A549 (cell line): ENCODE results near the gene SPATA25. TPM values are rescaled to one million over a fixed set of nuclear protein-coding genes. Genes with fewer than 3 reads are reported as not detected.

ENCODE experiments used
- ATAC-seq, 2 experiments: fragments of 200-7000 bp in 1 of 2; fragments of >200 bp in 1 of 2; cut with Nextera tagmentation in 1 of 2; cut with Tn5 transposase in 1 of 2; 3 replicates each; pipeline versions ENCODE4 v1.8.0 to v1.9.1; 2018 to 2020; ENCODE audit warnings: mild to moderate bottlenecking in 1 of 2, moderate library complexity in 1 of 2
- CTCF ChIA-PET: fragments of 300-600 bp; sonication (Branson Sonifier 250); formaldehyde crosslinking; extraction: SDS; loops from one replicate; lab custom pipeline; 2021; ENCODE audit warnings: antibody characterized with exemption, inconsistent platforms; lab: Yijun Ruan, JAX
- POLR2A ChIA-PET: fragments of 350-600 bp; formaldehyde crosslinking; extraction: SDS; loops from one replicate; lab custom pipeline; 2021; ENCODE audit warnings: antibody characterized with exemption, inconsistent platforms; lab: Yijun Ruan, JAX
- DNase-seq, 2 experiments: peaks; one replicate each; pipeline versions ENCODE4 v3.0.0 to v3.0.0-alpha.2; 2011 to 2016; ENCODE audit warnings: low read depth in 1 of 2, low spot score in 1 of 2
- FAIRE-seq: peaks from 2 replicates; lab custom pipeline; 2011; peaks lifted over from hg19 to GRCh38; lab: Jason Lieb, UNC
- H3K27ac ChIP-seq, 2 experiments: fragments of >200 bp; sonication (Bioruptor Twin); formaldehyde crosslinking; 3 replicates each; pipeline ENCODE4 v1.5.1; 2016 to 2017
- H3K4me1 ChIP-seq: fragments of >200 bp; sonication (Bioruptor Twin); formaldehyde crosslinking; 3 replicates; pipeline ENCODE4 v1.6.1; 2016
- H3K4me2 ChIP-seq: fragments of >200 bp; sonication (Bioruptor Twin); formaldehyde crosslinking; 3 replicates; pipeline ENCODE4 v1.6.1; 2016
- H3K4me3 ChIP-seq: fragments of >200 bp; sonication (Bioruptor Twin); formaldehyde crosslinking; 3 replicates; pipeline ENCODE4 v1.5.1; 2016
- H3K9me3 ChIP-seq: fragments of >200 bp; sonication (Bioruptor Twin); formaldehyde crosslinking; 3 replicates; pipeline ENCODE4 v1.6.1; 2016
- BHLHE40 ChIP-seq: IDR thresholded peaks from 2 replicates; pipeline ENCODE4 v1.6.1; 2012; ENCODE audit warnings: low read depth, low read length, inconsistent platforms
- CBX2 ChIP-seq: fragments of 200-600 bp; sonication (generic); IDR thresholded peaks from 2 replicates; pipeline ENCODE4 v1.6.1; 2016; ENCODE audit warnings: low read depth, mild to moderate bottlenecking, borderline replicate concordance
- CHD4 ChIP-seq: fragments of 200-600 bp; sonication (generic); IDR thresholded peaks from 2 replicates; pipeline ENCODE4 v1.6.1; 2016; ENCODE audit warnings: antibody characterized with exemption, mild to moderate bottlenecking, borderline replicate concordance
- EHMT2 ChIP-seq: fragments of 200-600 bp; sonication (generic); IDR thresholded peaks from 2 replicates; pipeline ENCODE4 v1.6.1; 2016; ENCODE audit warnings: antibody characterized with exemption, low read depth, mild to moderate bottlenecking, moderate library complexity
- EP300 ChIP-seq, 2 experiments: fragments of >200 bp; sonication (Bioruptor Twin); formaldehyde crosslinking; IDR thresholded peaks; 2 replicates in 1 of 2; 3 replicates in 1 of 2; pipeline ENCODE4 v1.6.1; 2016 to 2017
- ESRRA ChIP-seq: fragments of 150-350 bp; IDR thresholded peaks from 2 replicates; pipeline ENCODE4 v1.6.1; 2014; ENCODE audit warnings: mild to moderate bottlenecking, low read length, borderline replicate concordance
- FOSL2 ChIP-seq, 2 experiments: fragments of 450-650 bp in 1 of 2; fragments of >200 bp in 1 of 2; sonication (Bioruptor Twin) in 1 of 2; formaldehyde crosslinking; IDR thresholded peaks; 2 replicates each; pipeline versions ENCODE4 v1.5.0 to v1.6.1; 2016 to 2020; ENCODE audit warnings: mild to moderate bottlenecking in 1 of 2, moderate library complexity in 1 of 2
- FOXS1 ChIP-seq: fragments of 250-450 bp; sonication (Bioruptor Pico); IDR thresholded peaks from 2 replicates; pipeline ENCODE4 v1.5.0; 2020; ENCODE audit warnings: mild to moderate bottlenecking, moderate library complexity
- HDAC2 ChIP-seq: fragments of 200-600 bp; sonication (generic); IDR thresholded peaks from 2 replicates; pipeline ENCODE4 v1.6.1; 2016
- JUN ChIP-seq, 2 experiments: fragments of >200 bp; sonication (Bioruptor Twin); formaldehyde crosslinking; IDR thresholded peaks; 2 replicates in 1 of 2; 3 replicates in 1 of 2; pipeline ENCODE4 v1.6.1; 2016 to 2017
- KDM5A ChIP-seq: fragments of 200-600 bp; sonication (generic); IDR thresholded peaks from 2 replicates; pipeline ENCODE4 v1.6.1; 2016; ENCODE audit warnings: antibody characterized with exemption, mild to moderate bottlenecking
- MAFK ChIP-seq: fragments of 450-650 bp; IDR thresholded peaks from 2 replicates; pipeline ENCODE4 v1.6.1; 2014; ENCODE audit not compliant: partially characterized antibody
- MAZ ChIP-seq: fragments of 150-350 bp; IDR thresholded peaks from 2 replicates; pipeline ENCODE4 v1.6.1; 2014; ENCODE audit warnings: antibody characterized with exemption, low read depth, low read length, borderline replicate concordance
- NPAS2 ChIP-seq: fragments of 250-450 bp; sonication (Bioruptor Pico); IDR thresholded peaks from 2 replicates; pipeline ENCODE4 v1.8.0; 2022; ENCODE audit warnings: mild to moderate bottlenecking, moderate library complexity, borderline replicate concordance
- PHF8 ChIP-seq: fragments of 200-600 bp; sonication (generic); IDR thresholded peaks from 2 replicates; pipeline ENCODE4 v1.6.1; 2016; ENCODE audit warnings: low read depth, mild to moderate bottlenecking, antibody characterized with exemption, moderate library complexity, borderline replicate concordance
- POLR2AphosphoS2 ChIP-seq: conservative IDR thresholded peaks from 2 replicates; pipeline ENCODE4 v1.6.1; 2012; ENCODE audit warnings: low read length, improper control_type of control experiment, inconsistent platforms
- RAD21 ChIP-seq, 2 experiments: fragments of >200 bp in 1 of 2; sonication (Bioruptor Twin) in 1 of 2; formaldehyde crosslinking in 1 of 2; IDR thresholded peaks in 1 of 2; conservative IDR thresholded peaks in 1 of 2; 2 replicates in 1 of 2; 3 replicates in 1 of 2; pipeline ENCODE4 v1.6.1; 2012 to 2018; ENCODE audit warnings: inconsistent platforms in 1 of 2
- RFX5 ChIP-seq: fragments of 450-650 bp; IDR thresholded peaks from 2 replicates; pipeline ENCODE4 v1.7.1; 2014; ENCODE audit warnings: antibody characterized with exemption, mild to moderate bottlenecking, moderate library complexity
- SMC3 ChIP-seq: fragments of >200 bp; sonication (Bioruptor Twin); formaldehyde crosslinking; IDR thresholded peaks from 3 replicates; pipeline ENCODE4 v1.6.1; 2018; ENCODE audit warnings: inconsistent platforms
- WGBS: methylation state at CpG from one replicate; pipeline ENCODE4 v1.1.6; 2017; ENCODE audit errors: missing lambda C conversion rate; 5-methylcytosine and 5-hydroxymethylcytosine counted together
- polyA plus RNA-seq, 4 experiments: library from polyadenylated mRNA; depleted of rRNA in 3 of 4; stranded (reverse); fragments of >200 nt; fragmentation: RNase III in 1 of 4; extraction: RNeasy Plus Mini Kit Qiagen cat#74134 plus additional on column Dnase treatment in 1 of 4; gene quantifications; 2 replicates in 3 of 4; 3 replicates in 1 of 4; pipeline ENCODE4 v1.2.3, GENCODE V29; 2011 to 2017
- TF ChIP-seq, protein P1 (sequence below): fragments of >200 bp; sonication (Bioruptor Twin); formaldehyde crosslinking; IDR thresholded peaks from 3 replicates; pipeline ENCODE4 v1.6.1; 2016
- TF ChIP-seq, protein P2 (sequence below): fragments of 450-650 bp; IDR thresholded peaks from 2 replicates; pipeline ENCODE4 v1.6.1; 2014; ENCODE audit warnings: antibody characterized with exemption
- TF ChIP-seq, protein P3 (sequence below): IDR thresholded peaks from 2 replicates; pipeline ENCODE4 v1.6.1; 2012
- TF ChIP-seq, protein P4 (sequence below): IDR thresholded peaks from 2 replicates; pipeline ENCODE4 v1.6.1; 2012
- TF ChIP-seq, protein P5 (sequence below): fragments of 250-450 bp; sonication (Bioruptor Pico); IDR thresholded peaks from 2 replicates; pipeline ENCODE4 v1.5.0; 2020; ENCODE audit warnings: low read depth, mild to moderate bottlenecking, moderate library complexity

The SPATA25 gene
- polyA plus RNA-seq, 2 of the 4 experiments (the other 2 are of a cell fraction), result 0.31 to 0.77 TPM

DNA sequence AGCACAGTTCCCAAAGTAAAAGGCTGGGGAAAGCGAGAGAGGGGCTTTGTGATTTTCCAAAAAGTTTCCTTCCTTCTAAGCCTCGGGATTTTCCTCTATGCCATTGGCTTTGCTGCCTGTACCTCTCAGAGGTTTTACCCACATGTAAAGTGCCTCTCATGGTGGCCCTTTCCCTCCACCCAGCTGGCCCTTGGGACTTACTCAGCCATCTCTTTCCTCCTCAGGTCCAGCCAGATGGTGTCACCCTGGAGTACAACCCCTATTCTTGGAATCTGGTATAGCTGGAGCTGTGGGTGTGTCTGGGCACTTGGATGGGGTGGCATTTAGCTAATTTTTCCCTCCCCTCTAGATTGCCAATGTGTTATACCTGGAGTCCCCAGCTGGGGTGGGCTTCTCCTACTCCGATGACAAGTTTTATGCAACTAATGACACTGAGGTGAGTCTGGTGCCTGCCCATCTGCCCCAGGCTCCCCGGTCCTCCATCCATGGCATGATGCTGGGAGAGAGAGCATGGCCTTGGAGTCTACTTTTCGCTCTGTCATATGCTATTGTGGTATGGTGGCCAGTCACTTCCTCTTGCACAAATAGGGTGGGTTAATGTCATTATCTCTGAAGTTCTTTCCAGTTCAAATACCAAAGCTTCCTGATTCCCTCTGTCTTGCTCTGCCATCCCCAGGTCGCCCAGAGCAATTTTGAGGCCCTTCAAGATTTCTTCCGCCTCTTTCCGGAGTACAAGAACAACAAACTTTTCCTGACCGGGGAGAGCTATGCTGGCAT is 4.8 kb upstream of the SPATA25 start:
- 73% methylated on average over 9 of the region's 9 CpGs for WGBS
- CTCF ChIA-PET, result interaction anchor here (0.6 to 2.6 kb wide), 10 partner anchors 10 to 263 kb away, joined by 3 to 9 read pairs (median 4); no protein-coding TSS in a partner anchor
- peak; percentile 70 for ATAC-seq
- H3K9me3 ChIP-seq, result no peaks in the 10 kb centered on the region
- H3K27ac ChIP-seq, result peak overlapping the region; percentile 90 to 99
- H3K4me2 ChIP-seq, result peak overlapping the region; percentile 100
- H3K4me1 ChIP-seq, result peaks cover 14% of the 10 kb centered on the region
- TF ChIP-seq, protein P1, sequence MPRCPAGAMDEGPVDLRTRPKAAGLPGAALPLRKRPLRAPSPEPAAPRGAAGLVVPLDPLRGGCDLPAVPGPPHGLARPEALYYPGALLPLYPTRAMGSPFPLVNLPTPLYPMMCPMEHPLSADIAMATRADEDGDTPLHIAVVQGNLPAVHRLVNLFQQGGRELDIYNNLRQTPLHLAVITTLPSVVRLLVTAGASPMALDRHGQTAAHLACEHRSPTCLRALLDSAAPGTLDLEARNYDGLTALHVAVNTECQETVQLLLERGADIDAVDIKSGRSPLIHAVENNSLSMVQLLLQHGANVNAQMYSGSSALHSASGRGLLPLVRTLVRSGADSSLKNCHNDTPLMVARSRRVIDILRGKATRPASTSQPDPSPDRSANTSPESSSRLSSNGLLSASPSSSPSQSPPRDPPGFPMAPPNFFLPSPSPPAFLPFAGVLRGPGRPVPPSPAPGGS, result no peak
- peak; percentile 17 to 36; a peak in 2 of 5 replicates for TF ChIP-seq RAD21 (conservative IDR thresholded peaks at IDR 0.05 in 1 of 2, IDR thresholded peaks at IDR 0.05 in 1 of 2)
- DNase-seq, result peak; percentile 50 to 81
- no peak for FAIRE-seq
- peak overlapping the region; percentile 96 for H3K4me3 ChIP-seq
- POLR2A ChIA-PET, result interaction anchor here (0.6 to 2.1 kb wide), 6 partner anchors 9 to 58 kb away, joined by 4 to 9 read pairs (median 4); partner anchors contain the start of genes PCIF1, SNX21 and ZSWIM1

DNA sequence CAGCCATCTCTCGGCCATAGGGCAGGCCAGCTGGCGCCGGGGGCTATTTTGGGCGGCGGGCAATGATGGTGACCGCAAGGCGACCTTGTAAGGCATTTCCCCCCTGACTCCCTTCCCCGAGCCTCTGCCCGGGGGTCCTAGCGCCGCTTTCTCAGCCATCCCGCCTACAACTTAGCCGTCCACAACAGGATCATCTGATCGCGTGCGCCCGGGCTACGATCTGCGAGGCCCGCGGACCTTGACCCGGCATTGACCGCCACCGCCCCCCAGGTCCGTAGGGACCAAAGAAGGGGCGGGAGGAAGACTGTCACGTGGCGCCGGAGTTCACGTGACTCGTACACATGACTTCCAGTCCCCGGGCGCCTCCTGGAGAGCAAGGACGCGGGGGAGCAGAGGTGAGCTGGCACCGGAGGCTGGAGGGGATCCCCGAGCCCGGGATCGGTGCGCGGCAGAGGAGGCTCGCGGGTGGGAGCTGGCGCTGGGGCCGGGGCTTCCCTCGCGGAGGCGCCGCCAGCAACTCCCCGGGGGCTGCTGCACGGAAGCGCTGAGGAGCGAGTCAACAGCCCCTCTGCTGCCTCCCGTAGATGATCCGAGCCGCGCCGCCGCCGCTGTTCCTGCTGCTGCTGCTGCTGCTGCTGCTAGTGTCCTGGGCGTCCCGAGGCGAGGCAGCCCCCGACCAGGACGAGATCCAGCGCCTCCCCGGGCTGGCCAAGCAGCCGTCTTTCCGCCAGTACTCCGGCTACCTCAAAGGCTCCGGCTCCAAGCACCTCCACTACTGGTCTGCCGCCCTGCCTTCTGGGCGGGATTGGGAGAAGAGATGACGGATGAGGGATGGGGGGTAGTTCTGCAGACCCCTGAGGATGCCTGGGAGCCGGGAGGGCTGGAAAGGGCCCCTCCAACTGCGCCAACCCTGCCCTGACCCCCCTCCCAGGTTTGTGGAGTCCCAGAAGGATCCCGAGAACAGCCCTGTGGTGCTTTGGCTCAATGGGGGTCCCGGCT is 3.9 kb upstream of the SPATA25 start, which contains the start of the genes CTSA and NEURL2:
CTSA (plus strand) TSS at position 351 of the 999 bp plus-strand sequence; CDS start at position 585, 234 bp downstream.
NEURL2 (minus strand) TSS at position 224 of the 999 bp plus-strand sequence; CDS start at position 7, 217 bp downstream.
- POLR2A ChIA-PET, result interaction anchor here (0.7 to 3.2 kb wide), 6 partner anchors 9 to 58 kb away, joined by 3 to 26 read pairs (median 4); partner anchors contain the start of genes PCIF1, SNX21 and ZSWIM1
- DNase-seq, result peak; percentile 95 to 99
- H3K9me3 ChIP-seq, result no peaks in the 10 kb centered on the region
- CTCF ChIA-PET, result interaction anchor here (1.2 to 2.6 kb wide), 7 partner anchors 9 to 72 kb away, joined by 3 to 12 read pairs (median 4); partner anchors contain the start of gene ZSWIM1
- under 1% methylated on average over 27 of the region's 78 CpGs for WGBS
- peak; percentile 81 to 89 for ATAC-seq
- H3K27ac ChIP-seq, result peak within 1 kb of the TSS; percentile 90 to 99
- peaks cover 14% of the 10 kb centered on the region for H3K4me1 ChIP-seq
- H3K4me2 ChIP-seq, result peak within 1 kb of the TSS; percentile 100
- peak within 1 kb of the TSS; percentile 96 for H3K4me3 ChIP-seq
- FAIRE-seq, result no peak
- TF ChIP-seq EP300 (IDR thresholded peaks at IDR 0.05) (no peak), RFX5 (no peak), MAZ (no peak), JUN (IDR thresholded peaks at IDR 0.05) (peak; percentile 49 to 86; a peak in 3 of 5 replicates), EHMT2 (no peak), HDAC2 (peak; percentile 82; the same call in 1 of the 2 replicates), FOXS1 (no peak), PHF8 (peak; percentile 62; the same call in 1 of the 2 replicates), POLR2AphosphoS2 (no peak), SMC3 (peak; percentile 13; the same call in 1 of the 3 replicates), RAD21 (conservative IDR thresholded peaks at IDR 0.05 in 1 of 2, IDR thresholded peaks at IDR 0.05 in 1 of 2) (0 out of 5 replicates have a peak, but pooled peaks of 1 of the 2 experiments have one; percentile 18), BHLHE40 (peak; percentile 42; the same call in 1 of the 2 replicates), FOSL2 (IDR thresholded peaks at IDR 0.05) (no peak), FOSL2 (CRISPR knock-in tag; IDR thresholded peaks at IDR 0.05) (0 out of 2 replicates have a peak, but pooled peaks have one; percentile 9), CBX2 (no peak), CHD4 (no peak), KDM5A (peak; percentile 98), MAFK (no peak), ESRRA (peak; percentile 75), NPAS2 (CRISPR knock-in tag) (peak; percentile 89)
- TF ChIP-seq, protein P2, sequence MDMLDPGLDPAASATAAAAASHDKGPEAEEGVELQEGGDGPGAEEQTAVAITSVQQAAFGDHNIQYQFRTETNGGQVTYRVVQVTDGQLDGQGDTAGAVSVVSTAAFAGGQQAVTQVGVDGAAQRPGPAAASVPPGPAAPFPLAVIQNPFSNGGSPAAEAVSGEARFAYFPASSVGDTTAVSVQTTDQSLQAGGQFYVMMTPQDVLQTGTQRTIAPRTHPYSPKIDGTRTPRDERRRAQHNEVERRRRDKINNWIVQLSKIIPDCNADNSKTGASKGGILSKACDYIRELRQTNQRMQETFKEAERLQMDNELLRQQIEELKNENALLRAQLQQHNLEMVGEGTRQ, result peak; percentile 99
- TF ChIP-seq, protein P1, result 0 out of 3 replicates have a peak, but pooled peaks have one; percentile 19
- TF ChIP-seq, protein P3, sequence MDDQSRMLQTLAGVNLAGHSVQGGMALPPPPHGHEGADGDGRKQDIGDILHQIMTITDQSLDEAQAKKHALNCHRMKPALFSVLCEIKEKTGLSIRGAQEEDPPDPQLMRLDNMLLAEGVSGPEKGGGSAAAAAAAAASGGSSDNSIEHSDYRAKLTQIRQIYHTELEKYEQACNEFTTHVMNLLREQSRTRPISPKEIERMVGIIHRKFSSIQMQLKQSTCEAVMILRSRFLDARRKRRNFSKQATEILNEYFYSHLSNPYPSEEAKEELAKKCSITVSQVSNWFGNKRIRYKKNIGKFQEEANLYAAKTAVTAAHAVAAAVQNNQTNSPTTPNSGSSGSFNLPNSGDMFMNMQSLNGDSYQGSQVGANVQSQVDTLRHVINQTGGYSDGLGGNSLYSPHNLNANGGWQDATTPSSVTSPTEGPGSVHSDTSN, result 0 out of 2 replicates have a peak, but pooled peaks have one; percentile 57
- TF ChIP-seq, protein P4, sequence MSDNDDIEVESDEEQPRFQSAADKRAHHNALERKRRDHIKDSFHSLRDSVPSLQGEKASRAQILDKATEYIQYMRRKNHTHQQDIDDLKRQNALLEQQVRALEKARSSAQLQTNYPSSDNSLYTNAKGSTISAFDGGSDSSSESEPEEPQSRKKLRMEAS, result peak; percentile 89
- TF ChIP-seq, protein P5, sequence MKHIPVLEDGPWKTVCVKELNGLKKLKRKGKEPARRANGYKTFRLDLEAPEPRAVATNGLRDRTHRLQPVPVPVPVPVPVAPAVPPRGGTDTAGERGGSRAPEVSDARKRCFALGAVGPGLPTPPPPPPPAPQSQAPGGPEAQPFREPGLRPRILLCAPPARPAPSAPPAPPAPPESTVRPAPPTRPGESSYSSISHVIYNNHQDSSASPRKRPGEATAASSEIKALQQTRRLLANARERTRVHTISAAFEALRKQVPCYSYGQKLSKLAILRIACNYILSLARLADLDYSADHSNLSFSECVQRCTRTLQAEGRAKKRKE (CRISPR knock-in tag), result no peak
